Medulla oblongata (tissue), 1 donor: Measurements from ENCODE around the gene SPATA31D1.
"Not testable (repeated sequence)": the region's sequence is repeated elsewhere in the genome, so short reads cannot be mapped to it uniquely, and the experiment has no call there.

Source experiments
- DNase-seq: peaks from one replicate; pipeline ENCODE4 v3.0.0-alpha.2; 2015; ENCODE audit errors: extremely low spot score

Gene SPATA31D1

GRCh38 chr9:81988472-81988871 is at the start of gene SPATA31D1:
SPATA31D1 (plus strand) TSS chr9:81988772; CDS start chr9:81988819, 47 bp downstream.
- DNase-seq = not testable (repeated sequence)

- DNase-seq = not testable (repeated sequence)
These were observed 45.2 kb upstream of the SPATA31D1 start, which contains the start of gene SPATA31D3 for GRCh38 chr9:81943393-81943792. SPATA31D3 (plus strand) TSS chr9:81943500; CDS start chr9:81943586, 86 bp downstream.

GRCh38 chr9:81948650-81949049 is 39.9 kb upstream of the SPATA31D1 start:
- not testable (repeated sequence) for DNase-seq

- DNase-seq = no peak
These were observed 35.5 kb upstream of the SPATA31D1 start for GRCh38 chr9:81953096-81953495.

GRCh38 chr9:81955625-81956024 is 32.9 kb upstream of the SPATA31D1 start:
- DNase-seq = no peak

GRCh38 chr9:81964218-81965171 is 24.1 kb upstream of the SPATA31D1 start:
- DNase-seq = no peak

GRCh38 chr9:81968026-81968425 is 20.5 kb upstream of the SPATA31D1 start:
- DNase-seq = no peak

GRCh38 chr9:81969971-81970370 is 18.6 kb upstream of the SPATA31D1 start:
- no peak for DNase-seq

- DNase-seq = no peak
These were observed 16.8 kb upstream of the SPATA31D1 start for GRCh38 chr9:81971727-81972126.

GRCh38 chr9:81974764-81975163 is 13.8 kb upstream of the SPATA31D1 start:
- DNase-seq = no peak

- no peak for DNase-seq
These were observed 12.2 kb upstream of the SPATA31D1 start for GRCh38 chr9:81976351-81976750.

- no peak for DNase-seq
These were observed 9.4 kb upstream of the SPATA31D1 start for GRCh38 chr9:81979196-81979595.

GRCh38 chr9:81980568-81980967 is 8.0 kb upstream of the SPATA31D1 start:
- DNase-seq = no peak

GRCh38 chr9:81981883-81982282 is 6.7 kb upstream of the SPATA31D1 start:
- DNase-seq = no peak

GRCh38 chr9:81984928-81985327 is 3.6 kb upstream of the SPATA31D1 start:
- no peak for DNase-seq

GRCh38 chr9:81986051-81986450 is 2.5 kb upstream of the SPATA31D1 start:
- DNase-seq = no peak

- DNase-seq = no peak
These were observed 1.1 kb downstream of the SPATA31D1 start for GRCh38 chr9:81989700-81990099.

- no peak for DNase-seq
These were observed 5.1 kb downstream of the SPATA31D1 start for GRCh38 chr9:81993656-81994055.

GRCh38 chr9:81999806-82000205 is 11.2 kb downstream of the SPATA31D1 start:
- no peak for DNase-seq

- no peak for DNase-seq
These were observed 22.1 kb downstream of the SPATA31D1 start for GRCh38 chr9:82010711-82011110.

- DNase-seq = no peak
These were observed 22.6 kb downstream of the SPATA31D1 start for GRCh38 chr9:82011133-82011532.

GRCh38 chr9:82012276-82012675 is 23.7 kb downstream of the SPATA31D1 start:
- no peak for DNase-seq

GRCh38 chr9:82020331-82020730 is 31.8 kb downstream of the SPATA31D1 start:
- DNase-seq = no peak
